ENCODE results near the gene MRM1.

- TF ChIP-seq CTCF (IDR thresholded peaks at IDR 0.05) (no peak), POLR2A (IDR thresholded peaks at IDR 0.05) (no peak), POLR2AphosphoS5 (IDR thresholded peaks at IDR 0.05; ENCODE audit: insufficient read depth in 1 of 2, low read depth in 1 of 2) (no peak)
Measured at GRCh38 chr17:36610474-36610873, 9.1 kb downstream of the MRM1 start.

Measured in vagina (tissue), 2 donors.